ENCODE results near the gene ATP11C.
A peak's percentile ranks its signal among the peaks of the same experiment; 100 is the strongest.

The ATP11C gene

GRCh38 chrX:139770366-139770765, 162.5 kb downstream of the ATP11C start:
- Histone ChIP-seq H3K27me3 (ENCODE audit: insufficient read depth, poor library complexity, severe bottlenecking) (no peaks in the 10 kb centered on the region), H3K27ac (replicated peaks) (no peak overlapping the region), H3K4me3 (replicated peaks; ENCODE audit: insufficient read depth, low read length) (no peak overlapping the region)
- TF ChIP-seq REST (IDR thresholded peaks at IDR 0.05; ENCODE audit: insufficient replicate concordance, low read depth) (no peak), GABPA (IDR thresholded peaks at IDR 0.05; ENCODE audit: low read depth) (no peak), POLR2AphosphoS5 (IDR thresholded peaks at IDR 0.05; ENCODE audit: low read depth) (no peak), CTCF (IDR thresholded peaks at IDR 0.05; ENCODE audit: insufficient read depth, low read length) (no peak), SPI1 (IDR thresholded peaks at IDR 0.05; ENCODE audit: borderline replicate concordance, low read depth) (no peak)
- no peak for DNase-seq (ENCODE audit: low read depth in 1 of 2, low spot score in 1 of 2)

- TF ChIP-seq CTCF (IDR thresholded peaks at IDR 0.05; ENCODE audit: insufficient read depth, low read length) (no peak), POLR2AphosphoS5 (IDR thresholded peaks at IDR 0.05; ENCODE audit: low read depth) (no peak), GABPA (IDR thresholded peaks at IDR 0.05; ENCODE audit: low read depth) (no peak), REST (IDR thresholded peaks at IDR 0.05; ENCODE audit: insufficient replicate concordance, low read depth) (no peak), SPI1 (IDR thresholded peaks at IDR 0.05; ENCODE audit: borderline replicate concordance, low read depth) (peak; percentile 68)
- DNase-seq (ENCODE audit: low read depth in 1 of 2, low spot score in 1 of 2): peak in 1 of 2 experiments; percentile 52
Measured at GRCh38 chrX:139766545-139766983, 166.3 kb downstream of the ATP11C start.

GRCh38 chrX:139762400-139763183, 170.3 kb downstream of the ATP11C start:
- DNase-seq (ENCODE audit: low read depth in 1 of 2, low spot score in 1 of 2): no peak
- Histone ChIP-seq H3K27me3 (ENCODE audit: insufficient read depth, poor library complexity, severe bottlenecking) (no peaks in the 10 kb centered on the region), H3K4me3 (replicated peaks; ENCODE audit: insufficient read depth, low read length) (no peak overlapping the region)

More at GRCh38 chrX:139766545-139766983, 166.3 kb downstream of the ATP11C start:
- Histone ChIP-seq H3K27ac (replicated peaks) (no peak overlapping the region), H3K4me3 (replicated peaks; ENCODE audit: insufficient read depth, low read length) (no peak overlapping the region), H3K27me3 (ENCODE audit: insufficient read depth, poor library complexity, severe bottlenecking) (no peaks in the 10 kb centered on the region)

More at GRCh38 chrX:139762400-139763183, 170.3 kb downstream of the ATP11C start:
- H3K27ac ChIP-seq (replicated peaks): no peak overlapping the region
- TF ChIP-seq CTCF (IDR thresholded peaks at IDR 0.05; ENCODE audit: insufficient read depth, low read length): no peak
- no peak for TF ChIP-seq POLR2AphosphoS5 (IDR thresholded peaks at IDR 0.05; ENCODE audit: low read depth)
- TF ChIP-seq SPI1 (IDR thresholded peaks at IDR 0.05; ENCODE audit: borderline replicate concordance, low read depth): no peak

Measured in HL-60 (cell line).